IPS-18a (cell line): ENCODE data around the gene NDUFA12.

Source experiments
- H3K27ac ChIP-seq: one replicate; pipeline ENCODE4 v1.5.1; 2013; ENCODE audit warnings: low read length
- H3K27me3 ChIP-seq: one replicate; pipeline ENCODE4 v1.6.1; 2013; ENCODE audit warnings: mild to moderate bottlenecking, low read length; ENCODE audit not compliant: control insufficient read depth, insufficient read depth
- H3K36me3 ChIP-seq: one replicate; pipeline ENCODE4 v1.6.1; 2013; ENCODE audit warnings: low read depth, low read length; ENCODE audit not compliant: control insufficient read depth
- H3K4me1 ChIP-seq: one replicate; pipeline ENCODE4 v1.6.1; 2013; ENCODE audit warnings: low read depth, low read length; ENCODE audit not compliant: control insufficient read depth
- H3K4me3 ChIP-seq: one replicate; pipeline ENCODE4 v1.5.1; 2013; ENCODE audit warnings: low read length
- H3K9ac ChIP-seq: one replicate; pipeline ENCODE4 v1.6.1; 2013; ENCODE audit warnings: mild to moderate bottlenecking, low read length, moderate library complexity
- H3K9me3 ChIP-seq: one replicate; pipeline ENCODE4 v1.6.1; 2013; ENCODE audit warnings: low read depth, low read length; ENCODE audit not compliant: control insufficient read depth

The NDUFA12 gene

GRCh38 chr12:94980577-94980976, 22.9 kb downstream of the NDUFA12 start:
- no peak overlapping the region for H3K4me3 ChIP-seq
- H3K9ac ChIP-seq, result no peak overlapping the region
- no peak overlapping the region for H3K27ac ChIP-seq

GRCh38 chr12:94979941-94980340, 23.6 kb downstream of the NDUFA12 start:
- H3K27me3 ChIP-seq, result no peaks in the 10 kb centered on the region
- H3K27ac ChIP-seq, result no peak overlapping the region
- H3K4me3 ChIP-seq, result no peak overlapping the region
- H3K36me3 ChIP-seq, result no peaks in the 10 kb centered on the region
- H3K4me1 ChIP-seq, result no peaks in the 10 kb centered on the region
- no peak overlapping the region for H3K9ac ChIP-seq
- H3K9me3 ChIP-seq, result no peaks in the 10 kb centered on the region

More at GRCh38 chr12:94980577-94980976, 22.9 kb downstream of the NDUFA12 start:
- Histone ChIP-seq H3K9me3 (no peaks in the 10 kb centered on the region), H3K36me3 (no peaks in the 10 kb centered on the region), H3K27me3 (no peaks in the 10 kb centered on the region), H3K4me1 (no peaks in the 10 kb centered on the region)

GRCh38 chr12:94977766-94978468, 25.6 kb downstream of the NDUFA12 start:
- H3K4me1 ChIP-seq, result no peaks in the 10 kb centered on the region
- no peaks in the 10 kb centered on the region for H3K27me3 ChIP-seq
- H3K36me3 ChIP-seq, result no peaks in the 10 kb centered on the region
- H3K9me3 ChIP-seq, result no peaks in the 10 kb centered on the region
- H3K27ac ChIP-seq, result no peak overlapping the region
- no peak overlapping the region for H3K9ac ChIP-seq
- no peak overlapping the region for H3K4me3 ChIP-seq

- no peaks in the 10 kb centered on the region for H3K27me3 ChIP-seq
- H3K4me1 ChIP-seq, result no peaks in the 10 kb centered on the region
- H3K9ac ChIP-seq, result no peak overlapping the region
- no peak overlapping the region for H3K27ac ChIP-seq
- H3K36me3 ChIP-seq, result no peaks in the 10 kb centered on the region
- no peak overlapping the region for H3K4me3 ChIP-seq
- no peaks in the 10 kb centered on the region for H3K9me3 ChIP-seq
These were observed 30.3 kb downstream of the NDUFA12 start for GRCh38 chr12:94973221-94973620.

GRCh38 chr12:94972795-94973194, 30.7 kb downstream of the NDUFA12 start:
- Histone ChIP-seq H3K4me1 (no peaks in the 10 kb centered on the region), H3K27me3 (no peaks in the 10 kb centered on the region), H3K27ac (no peak overlapping the region), H3K9me3 (no peaks in the 10 kb centered on the region), H3K9ac (no peak overlapping the region), H3K36me3 (no peaks in the 10 kb centered on the region), H3K4me3 (no peak overlapping the region)

GRCh38 chr12:94971923-94972322, 31.6 kb downstream of the NDUFA12 start:
- Histone ChIP-seq H3K36me3 (no peaks in the 10 kb centered on the region), H3K27me3 (no peaks in the 10 kb centered on the region), H3K4me3 (no peak overlapping the region), H3K4me1 (no peaks in the 10 kb centered on the region), H3K9me3 (no peaks in the 10 kb centered on the region), H3K27ac (no peak overlapping the region), H3K9ac (no peak overlapping the region)

- no peak overlapping the region for H3K4me3 ChIP-seq
- H3K36me3 ChIP-seq, result no peaks in the 10 kb centered on the region
These were observed 32.9 kb downstream of the NDUFA12 start for GRCh38 chr12:94970560-94970959.

GRCh38 chr12:94969424-94969823, 34.1 kb downstream of the NDUFA12 start:
- H3K4me1 ChIP-seq, result no peaks in the 10 kb centered on the region
- no peaks in the 10 kb centered on the region for H3K36me3 ChIP-seq
- H3K9me3 ChIP-seq, result no peaks in the 10 kb centered on the region
- H3K27me3 ChIP-seq, result no peaks in the 10 kb centered on the region
- H3K27ac ChIP-seq, result no peak overlapping the region
- no peak overlapping the region for H3K4me3 ChIP-seq
- no peak overlapping the region for H3K9ac ChIP-seq

More at GRCh38 chr12:94970560-94970959, 32.9 kb downstream of the NDUFA12 start:
- Histone ChIP-seq H3K27me3 (no peaks in the 10 kb centered on the region), H3K4me1 (no peaks in the 10 kb centered on the region), H3K27ac (no peak overlapping the region), H3K9me3 (no peaks in the 10 kb centered on the region), H3K9ac (no peak overlapping the region)

GRCh38 chr12:94965982-94966630, 37.4 kb downstream of the NDUFA12 start:
- no peaks in the 10 kb centered on the region for H3K27me3 ChIP-seq
- no peak overlapping the region for H3K9ac ChIP-seq
- no peak overlapping the region for H3K27ac ChIP-seq
- H3K36me3 ChIP-seq, result no peaks in the 10 kb centered on the region
- H3K4me3 ChIP-seq, result no peak overlapping the region
- H3K9me3 ChIP-seq, result no peaks in the 10 kb centered on the region
- no peaks in the 10 kb centered on the region for H3K4me1 ChIP-seq

- no peak overlapping the region for H3K4me3 ChIP-seq
These were observed 39.8 kb downstream of the NDUFA12 start for GRCh38 chr12:94963649-94964048.

GRCh38 chr12:94962670-94963069, 40.8 kb downstream of the NDUFA12 start:
- H3K4me3 ChIP-seq, result no peak overlapping the region
- H3K4me1 ChIP-seq, result no peaks in the 10 kb centered on the region

More at GRCh38 chr12:94963649-94964048, 39.8 kb downstream of the NDUFA12 start:
- H3K9ac ChIP-seq, result no peak overlapping the region
- H3K4me1 ChIP-seq, result no peaks in the 10 kb centered on the region
- no peaks in the 10 kb centered on the region for H3K9me3 ChIP-seq
- H3K36me3 ChIP-seq, result no peaks in the 10 kb centered on the region
- H3K27me3 ChIP-seq, result no peaks in the 10 kb centered on the region
- no peak overlapping the region for H3K27ac ChIP-seq

GRCh38 chr12:94961911-94962310, 41.6 kb downstream of the NDUFA12 start:
- H3K9ac ChIP-seq, result no peak overlapping the region
- no peak overlapping the region for H3K27ac ChIP-seq
- no peaks in the 10 kb centered on the region for H3K9me3 ChIP-seq
- no peaks in the 10 kb centered on the region for H3K27me3 ChIP-seq
- no peak overlapping the region for H3K4me3 ChIP-seq
- H3K4me1 ChIP-seq, result no peaks in the 10 kb centered on the region
- no peaks in the 10 kb centered on the region for H3K36me3 ChIP-seq

More at GRCh38 chr12:94962670-94963069, 40.8 kb downstream of the NDUFA12 start:
- H3K27ac ChIP-seq, result no peak overlapping the region
- no peaks in the 10 kb centered on the region for H3K36me3 ChIP-seq
- no peaks in the 10 kb centered on the region for H3K27me3 ChIP-seq
- H3K9me3 ChIP-seq, result no peaks in the 10 kb centered on the region
- H3K9ac ChIP-seq, result no peak overlapping the region
